ENCODE measurements around the gene KITLG.
"Not testable (repeated sequence)": the region's sequence is repeated elsewhere in the genome, so short reads cannot be mapped to it uniquely, and the experiment has no call there.

Gene KITLG

GRCh38 chr12:88580051-88580871 lies at the start of gene KITLG:
TSS of gene KITLG (minus strand) at chr12:88580471. CDS start at chr12:88580278, 193 bp downstream.
- DNase-seq: no peak

- DNase-seq: no peak
Observed at GRCh38 chr12:88628856-88629509, 48.7 kb upstream of the KITLG start.

GRCh38 chr12:88628035-88628434 lies 47.8 kb upstream of the KITLG start:
- DNase-seq: not testable (repeated sequence)

- no peak for DNase-seq
Observed at GRCh38 chr12:88627501-88627900, 47.2 kb upstream of the KITLG start.

- DNase-seq: no peak
Observed at GRCh38 chr12:88625356-88625755, 45.1 kb upstream of the KITLG start.

GRCh38 chr12:88624911-88625310 lies 44.6 kb upstream of the KITLG start:
- no peak for DNase-seq

GRCh38 chr12:88623777-88624548 lies 43.7 kb upstream of the KITLG start:
- no peak for DNase-seq

- no peak for DNase-seq
Observed at GRCh38 chr12:88617352-88617751, 37.1 kb upstream of the KITLG start.

- DNase-seq: no peak
Observed at GRCh38 chr12:88615490-88615889, 35.2 kb upstream of the KITLG start.

- DNase-seq: no peak
Observed at GRCh38 chr12:88604646-88605045, 24.4 kb upstream of the KITLG start.

- no peak for DNase-seq
Observed at GRCh38 chr12:88600272-88600671, 20.0 kb upstream of the KITLG start.

- DNase-seq: no peak
Observed at GRCh38 chr12:88597365-88597764, 17.1 kb upstream of the KITLG start.

GRCh38 chr12:88595697-88596096 lies 15.4 kb upstream of the KITLG start:
- no peak for DNase-seq

- no peak for DNase-seq
Observed at GRCh38 chr12:88594780-88595179, 14.5 kb upstream of the KITLG start.

- DNase-seq: no peak
Observed at GRCh38 chr12:88591343-88591742, 11.1 kb upstream of the KITLG start.

GRCh38 chr12:88590851-88591250 lies 10.6 kb upstream of the KITLG start:
- DNase-seq: no peak

GRCh38 chr12:88585077-88585476 lies 4.8 kb upstream of the KITLG start:
- no peak for DNase-seq

- DNase-seq: no peak
Observed at GRCh38 chr12:88579601-88580050, 645 bp downstream of the KITLG start.

- no peak for DNase-seq
Observed at GRCh38 chr12:88579161-88579517, 1.1 kb downstream of the KITLG start.

- DNase-seq: no peak
Observed at GRCh38 chr12:88578276-88579160, 1.8 kb downstream of the KITLG start.

GRCh38 chr12:88577537-88577936 lies 2.7 kb downstream of the KITLG start:
- no peak for DNase-seq

GRCh38 chr12:88576866-88577265 lies 3.4 kb downstream of the KITLG start:
- no peak for DNase-seq

Data from GF-D8 (cell line).